Neural progenitor cell (in vitro differentiated cells): ENCODE measurements around the gene C19orf73.

Source experiments
- CTCF ChIP-seq: fragments of 200-600 bp; sonication (generic); IDR thresholded peaks from 2 replicates; pipeline ENCODE4 v1.5.1; 2017; ENCODE audit warnings: antibody characterized with exemption, mild to moderate bottlenecking
- EZH2 ChIP-seq: fragments of 200-600 bp; sonication (generic); IDR thresholded peaks from 2 replicates; pipeline ENCODE4 v1.6.1; 2017; ENCODE audit warnings: antibody characterized with exemption, mild to moderate bottlenecking, moderate library complexity
- EZH2phosphoT487 ChIP-seq: fragments of 200-600 bp; sonication (generic); IDR thresholded peaks from 2 replicates; pipeline ENCODE4 v1.6.1; 2017; ENCODE audit warnings: antibody characterized with exemption

GRCh38 chr19:49109051-49109450 is 9.9 kb downstream of the C19orf73 start:
- TF ChIP-seq CTCF (no peak), EZH2 (no peak), EZH2phosphoT487 (no peak)
